K562 (cell line): ENCODE data around the gene CFDP1. TPM values are rescaled to one million over a fixed set of nuclear protein-coding genes. Genes with fewer than 3 reads are reported as not detected.

Source experiments
- CBX1 ChIP-seq: sonication (generic); IDR thresholded peaks from 2 replicates; pipeline ENCODE4 v1.6.1; 2016; ENCODE audit warnings: antibody characterized with exemption, low read depth, mild to moderate bottlenecking
- CBX3 ChIP-seq, 2 experiments: IDR thresholded peaks; 1 replicate in 1 of 2; 2 replicates in 1 of 2; pipeline ENCODE4 v1.6.1; 2012; ENCODE audit warnings: inconsistent platforms in 2 of 2, low read length in 2 of 2, borderline replicate concordance in 1 of 2, control low read depth in 1 of 2
- EGR1 ChIP-seq: fragments of 450-650 bp; conservative IDR thresholded peaks from 2 replicates; pipeline ENCODE4 v1.6.1; 2017; ENCODE audit warnings: mild to moderate bottlenecking
- ESRRB ChIP-seq: fragments of 250-450 bp; sonication (Bioruptor Pico); IDR thresholded peaks from 2 replicates; pipeline ENCODE4 v1.5.0; 2020; ENCODE audit warnings: mild to moderate bottlenecking, moderate library complexity, borderline replicate concordance
- ETV1 ChIP-seq: fragments of 450-650 bp; conservative IDR thresholded peaks from 2 replicates; pipeline ENCODE4 v1.6.1; 2016; ENCODE audit warnings: missing genetic modification characterization, control low read depth, low read depth, missing compliant biosample characterization
- HCFC1 ChIP-seq: IDR thresholded peaks from 2 replicates; pipeline ENCODE4 v1.6.1; 2012; ENCODE audit warnings: low read depth, low read length, improper control_type of control experiment
- HDAC8 ChIP-seq: fragments of 450-650 bp; IDR thresholded peaks from 2 replicates; pipeline ENCODE4 v1.6.1; 2016; ENCODE audit warnings: mild to moderate bottlenecking, missing genetic modification characterization, moderate library complexity, missing compliant biosample characterization
- KAT8 ChIP-seq: fragments of 450-650 bp; IDR thresholded peaks from 2 replicates; pipeline ENCODE4 v1.6.1; 2016; ENCODE audit warnings: low read depth, mild to moderate bottlenecking
- MXI1 ChIP-seq: IDR thresholded peaks from 2 replicates; pipeline ENCODE4 v1.6.1; 2011; ENCODE audit warnings: low read depth, mild to moderate bottlenecking, improper control_type of control experiment, low read length
- NRF1 ChIP-seq, 2 experiments: fragments of 450-650 bp; IDR thresholded peaks in 1 of 2; conservative IDR thresholded peaks in 1 of 2; 2 replicates each; pipeline ENCODE4 v1.6.1; 2014; ENCODE audit warnings: mild to moderate bottlenecking in 2 of 2
- POLR2B ChIP-seq: fragments of 450-650 bp; IDR thresholded peaks from 2 replicates; pipeline ENCODE4 v1.6.1; 2018; ENCODE audit warnings: low read depth; ENCODE audit not compliant: partially characterized antibody
- SIX5 ChIP-seq, 2 experiments: IDR thresholded peaks; 2 replicates each; pipeline ENCODE4 v1.6.1; 2011; ENCODE audit warnings: low read length in 2 of 2, borderline replicate concordance in 1 of 2, low read depth in 1 of 2, mild to moderate bottlenecking in 1 of 2, moderate library complexity in 1 of 2; ENCODE audit not compliant: insufficient read depth in 1 of 2
- SMAD3 ChIP-seq: fragments of 450-650 bp; formaldehyde crosslinking; conservative IDR thresholded peaks from 2 replicates; pipeline ENCODE4 v1.4.0; 2020; ENCODE audit warnings: mild to moderate bottlenecking
- TARDBP ChIP-seq: fragments of 450-650 bp; IDR thresholded peaks from 2 replicates; pipeline ENCODE4 v1.6.1; 2016
- USF2 ChIP-seq: sonication (generic); formaldehyde crosslinking; IDR thresholded peaks from 2 replicates; pipeline ENCODE4 v1.5.0; 2020; ENCODE audit warnings: missing genetic modification reagents
- ZBTB7A ChIP-seq: IDR thresholded peaks from 2 replicates; pipeline ENCODE4 v1.6.1; 2011; ENCODE audit warnings: low read depth, mild to moderate bottlenecking, low read length, moderate library complexity, borderline replicate concordance; ENCODE audit not compliant: control insufficient read depth
- ZFP30 ChIP-seq: fragments of 250-450 bp; sonication (Bioruptor Pico); IDR thresholded peaks from 2 replicates; pipeline ENCODE4 v1.8.0; 2022; ENCODE audit warnings: moderate library complexity, mild to moderate bottlenecking, inconsistent platforms, borderline replicate concordance
- ZNF184 ChIP-seq: sonication (generic); formaldehyde crosslinking; IDR thresholded peaks from 2 replicates; pipeline ENCODE4 v1.5.0; 2020; ENCODE audit warnings: missing genetic modification reagents
- ZNF217 ChIP-seq: sonication (generic); formaldehyde crosslinking; IDR thresholded peaks from 2 replicates; pipeline ENCODE4 v1.8.0; 2022; ENCODE audit warnings: mild to moderate bottlenecking, missing genetic modification reagents
- ZNF347 ChIP-seq: fragments of 450-650 bp; formaldehyde crosslinking; IDR thresholded peaks from 2 replicates; pipeline ENCODE4 v1.4.0; 2020; ENCODE audit warnings: low read depth, mild to moderate bottlenecking, moderate library complexity
- polyA plus RNA-seq, 8 experiments: library from polyadenylated mRNA; depleted of rRNA in 4 of 8; stranded (reverse) in 5 of 8; unstranded in 3 of 8; fragments of >200 nt; fragmentation: Nextera tagmentation in 2 of 8; fragmentation: Illumina TruSeq in 1 of 8; extraction: Ambion mirVana in 2 of 8; extraction: Trizol in 1 of 8; gene quantifications; 2 replicates each; pipeline versions ENCODE4 v1.2.1 to v1.2.3, GENCODE V29; 2011 to 2014; ENCODE audit warnings: inconsistent platforms in 1 of 8, missing spikeins in 1 of 8
- total RNA-seq, 7 experiments: library from RNA; depleted of rRNA in 6 of 7; stranded (reverse); fragments of >200 nt in 6 of 7; fragmentation: Illumina TruSeq in 2 of 7; extraction: Trizol in 2 of 7; gene quantifications; 2 replicates each; pipeline versions ENCODE4 v1.2.1 to v1.2.3, GENCODE V29; 2011 to 2021; ENCODE audit warnings: low replicate concordance in 1 of 7
- TF ChIP-seq, protein P1 (sequence below): sonication (generic); formaldehyde crosslinking; IDR thresholded peaks from 2 replicates; pipeline ENCODE4 v1.8.1; 2023; ENCODE audit warnings: mild to moderate bottlenecking, missing genetic modification reagents
- TF ChIP-seq, protein P2 (sequence below): fragments of 450-650 bp; IDR thresholded peaks from 2 replicates; pipeline ENCODE4 v1.6.1; 2017; ENCODE audit warnings: mild to moderate bottlenecking, moderate library complexity
- TF ChIP-seq, protein P3 (sequence below): fragments of 250-450 bp; sonication (Bioruptor Pico); IDR thresholded peaks from 2 replicates; pipeline ENCODE4 v1.4.0; 2020

The CFDP1 gene
- total and polyA plus RNA-seq, 9 of the 15 experiments (the other 6 are each of a cell fraction or from before 2014, with no cell fraction given): 31.5 to 78.4 (median 61.7) TPM

GRCh38 chr16:75432828-75433731, at the start of gene CFDP1 (continued):
- TF ChIP-seq, protein P1, sequence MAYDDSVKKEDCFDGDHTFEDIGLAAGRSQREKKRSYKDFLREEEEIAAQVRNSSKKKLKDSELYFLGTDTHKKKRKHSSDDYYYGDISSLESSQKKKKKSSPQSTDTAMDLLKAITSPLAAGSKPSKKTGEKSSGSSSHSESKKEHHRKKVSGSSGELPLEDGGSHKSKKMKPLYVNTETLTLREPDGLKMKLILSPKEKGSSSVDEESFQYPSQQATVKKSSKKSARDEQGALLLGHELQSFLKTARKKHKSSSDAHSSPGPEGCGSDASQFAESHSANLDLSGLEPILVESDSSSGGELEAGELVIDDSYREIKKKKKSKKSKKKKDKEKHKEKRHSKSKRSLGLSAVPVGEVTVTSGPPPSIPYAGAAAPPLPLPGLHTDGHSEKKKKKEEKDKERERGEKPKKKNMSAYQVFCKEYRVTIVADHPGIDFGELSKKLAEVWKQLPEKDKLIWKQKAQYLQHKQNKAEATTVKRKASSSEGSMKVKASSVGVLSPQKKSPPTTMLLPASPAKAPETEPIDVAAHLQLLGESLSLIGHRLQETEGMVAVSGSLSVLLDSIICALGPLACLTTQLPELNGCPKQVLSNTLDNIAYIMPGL: no peak
- TF ChIP-seq CBX1 (peak; percentile 66; the same call in 1 of the 2 replicates), MXI1 (peak; percentile 90), POLR2B (peak; percentile 32), EGR1 (peak; percentile 82), CBX3 (IDR thresholded peaks at IDR 0.05; ENCODE audit: borderline replicate concordance in 1 of 2, low read length in 2 of 2) (peak in 1 of 2 experiments; percentile 86; a peak in 1 of 3 replicates), ESRRB (CRISPR knock-in tag) (no peak), HDAC8 (no peak), ZNF217 (CRISPR knock-in tag) (no peak), SMAD3 (no peak), ETV1 (tag) (peak; percentile 62; the same call in 1 of the 2 replicates), ZNF347 (CRISPR knock-in tag) (no peak), KAT8 (no peak), HCFC1 (peak; percentile 93), ZFP30 (CRISPR knock-in tag) (no peak), SIX5 (IDR thresholded peaks at IDR 0.05; ENCODE audit: borderline replicate concordance in 1 of 2, insufficient read depth in 1 of 2, low read depth in 1 of 2, low read length in 2 of 2) (peak; percentile 63 to 69; a peak in 3 of 4 replicates), ZNF184 (CRISPR knock-in tag) (no peak), TARDBP (no peak), NRF1 (conservative IDR thresholded peaks at IDR 0.05 in 1 of 2, IDR thresholded peaks at IDR 0.05 in 1 of 2) (no peak; a peak in 1 of 4 replicates), ZBTB7A (peak; percentile 53), USF2 (CRISPR knock-in tag) (peak; percentile 84)
- TF ChIP-seq, protein P2, sequence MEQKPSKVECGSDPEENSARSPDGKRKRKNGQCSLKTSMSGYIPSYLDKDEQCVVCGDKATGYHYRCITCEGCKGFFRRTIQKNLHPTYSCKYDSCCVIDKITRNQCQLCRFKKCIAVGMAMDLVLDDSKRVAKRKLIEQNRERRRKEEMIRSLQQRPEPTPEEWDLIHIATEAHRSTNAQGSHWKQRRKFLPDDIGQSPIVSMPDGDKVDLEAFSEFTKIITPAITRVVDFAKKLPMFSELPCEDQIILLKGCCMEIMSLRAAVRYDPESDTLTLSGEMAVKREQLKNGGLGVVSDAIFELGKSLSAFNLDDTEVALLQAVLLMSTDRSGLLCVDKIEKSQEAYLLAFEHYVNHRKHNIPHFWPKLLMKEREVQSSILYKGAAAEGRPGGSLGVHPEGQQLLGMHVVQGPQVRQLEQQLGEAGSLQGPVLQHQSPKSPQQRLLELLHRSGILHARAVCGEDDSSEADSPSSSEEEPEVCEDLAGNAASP: no peak
- TF ChIP-seq, protein P3, sequence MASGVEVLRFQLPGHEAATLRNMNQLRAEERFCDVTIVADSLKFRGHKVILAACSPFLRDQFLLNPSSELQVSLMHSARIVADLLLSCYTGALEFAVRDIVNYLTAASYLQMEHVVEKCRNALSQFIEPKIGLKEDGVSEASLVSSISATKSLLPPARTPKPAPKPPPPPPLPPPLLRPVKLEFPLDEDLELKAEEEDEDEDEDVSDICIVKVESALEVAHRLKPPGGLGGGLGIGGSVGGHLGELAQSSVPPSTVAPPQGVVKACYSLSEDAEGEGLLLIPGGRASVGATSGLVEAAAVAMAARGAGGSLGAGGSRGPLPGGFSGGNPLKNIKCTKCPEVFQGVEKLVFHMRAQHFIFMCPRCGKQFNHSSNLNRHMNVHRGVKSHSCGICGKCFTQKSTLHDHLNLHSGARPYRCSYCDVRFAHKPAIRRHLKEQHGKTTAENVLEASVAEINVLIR: peak; percentile 65; the same call in 1 of the 2 replicates
